Right lobe of liver (tissue), 4 donors: ENCODE results near the gene ZNF207.

Experiments used
- POLR2A ChIP-seq: fragments of 450-650 bp; IDR thresholded peaks from one replicate; pipeline ENCODE4 v1.6.1; 2017; ENCODE audit warnings: antibody characterized with exemption, mild to moderate bottlenecking
- TF ChIP-seq, protein P1 (sequence below), 4 donors: fragments of 200-600 bp in 3 of 4; fragments of 450-650 bp in 1 of 4; IDR thresholded peaks; one replicate each; pipeline versions ENCODE4 v1.5.1 to v1.8.0; 2016 to 2022; ENCODE audit warnings: antibody characterized with exemption in 4 of 4, mild to moderate bottlenecking in 2 of 4
- donor health status: DM: no; HTN: no; CAD: no.
- donor health status: DM: no; HTN: no; CAD: no.
- donor health status: DM: no; HTN: yes; CAD: no.

GRCh38 chr17:32393904-32394303, 43.9 kb downstream of the ZNF207 start:
- TF ChIP-seq, protein P1, sequence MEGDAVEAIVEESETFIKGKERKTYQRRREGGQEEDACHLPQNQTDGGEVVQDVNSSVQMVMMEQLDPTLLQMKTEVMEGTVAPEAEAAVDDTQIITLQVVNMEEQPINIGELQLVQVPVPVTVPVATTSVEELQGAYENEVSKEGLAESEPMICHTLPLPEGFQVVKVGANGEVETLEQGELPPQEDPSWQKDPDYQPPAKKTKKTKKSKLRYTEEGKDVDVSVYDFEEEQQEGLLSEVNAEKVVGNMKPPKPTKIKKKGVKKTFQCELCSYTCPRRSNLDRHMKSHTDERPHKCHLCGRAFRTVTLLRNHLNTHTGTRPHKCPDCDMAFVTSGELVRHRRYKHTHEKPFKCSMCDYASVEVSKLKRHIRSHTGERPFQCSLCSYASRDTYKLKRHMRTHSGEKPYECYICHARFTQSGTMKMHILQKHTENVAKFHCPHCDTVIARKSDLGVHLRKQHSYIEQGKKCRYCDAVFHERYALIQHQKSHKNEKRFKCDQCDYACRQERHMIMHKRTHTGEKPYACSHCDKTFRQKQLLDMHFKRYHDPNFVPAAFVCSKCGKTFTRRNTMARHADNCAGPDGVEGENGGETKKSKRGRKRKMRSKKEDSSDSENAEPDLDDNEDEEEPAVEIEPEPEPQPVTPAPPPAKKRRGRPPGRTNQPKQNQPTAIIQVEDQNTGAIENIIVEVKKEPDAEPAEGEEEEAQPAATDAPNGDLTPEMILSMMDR (IDR thresholded peaks at IDR 0.05), result no peak
- TF ChIP-seq POLR2A, result no peak
